Pulmonary artery endothelial cell (primary cell): ENCODE data around the gene JAKMIP2. TPM values are rescaled to one million over a fixed set of nuclear protein-coding genes. Genes with fewer than 3 reads are reported as not detected.

Experiments
- DNase-seq: peaks from one replicate; pipeline ENCODE4 v3.0.0-alpha.2; 2011; ENCODE audit warnings: low read depth, low spot score
- total RNA-seq: library from RNA; depleted of rRNA; stranded (reverse); fragments of >200 nt; gene quantifications from 2 replicates; pipeline ENCODE4 v1.2.3, GENCODE V29; 2014

JAKMIP2 gene
- total RNA-seq, 1 donor from 2014 or later = under 0.01 TPM

GRCh38 chr5:147789820-147790219, 7.3 kb upstream of the JAKMIP2 start:
- DNase-seq = no peak

- no peak for DNase-seq
Measured at GRCh38 chr5:147788023-147788422, 5.5 kb upstream of the JAKMIP2 start.

GRCh38 chr5:147786142-147786541, 3.6 kb upstream of the JAKMIP2 start:
- no peak for DNase-seq

DNA sequence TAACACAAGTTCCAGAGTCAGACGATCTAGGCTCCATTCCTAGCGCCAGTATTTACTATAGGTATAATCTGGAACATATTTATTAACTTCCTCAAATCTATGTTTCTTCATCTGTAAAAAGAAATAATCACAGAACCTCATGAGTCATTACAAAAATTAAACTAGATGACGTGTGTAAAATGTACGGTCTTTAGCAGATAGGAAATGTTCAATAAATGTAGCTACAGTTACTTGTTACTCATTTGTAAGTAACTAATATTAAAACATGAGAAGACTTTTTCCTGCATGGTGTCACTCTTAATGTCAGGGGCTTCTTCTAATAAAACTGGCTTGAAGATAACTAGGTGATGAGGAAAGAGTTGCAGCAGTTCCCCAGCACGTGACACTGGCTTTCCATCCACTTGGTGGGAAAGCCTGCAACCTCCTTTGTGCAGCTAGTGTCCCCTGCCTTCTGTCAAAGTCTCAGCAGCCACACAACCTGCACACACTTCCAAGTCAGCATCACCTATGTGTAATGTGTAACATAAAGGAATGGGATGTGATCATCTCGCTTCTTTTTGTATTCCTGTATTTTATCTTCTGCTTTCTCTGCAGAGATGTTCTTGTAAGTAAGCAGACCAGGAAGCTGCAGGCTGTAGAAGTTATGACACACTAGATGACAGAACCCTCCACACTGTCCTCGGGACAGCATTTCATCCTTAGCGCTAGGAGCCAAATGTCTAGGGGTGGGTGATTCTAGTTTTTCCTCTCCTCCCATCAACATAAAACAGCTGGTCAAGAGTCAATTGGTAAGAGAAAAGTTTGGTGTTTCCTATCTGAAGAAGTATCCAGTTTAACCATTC, 1.8 kb upstream of the JAKMIP2 start:
- no peak for DNase-seq

GRCh38 chr5:147780924-147781573, 1.5 kb downstream of the JAKMIP2 start:
- DNase-seq = no peak

GRCh38 chr5:147779694-147780093, 2.8 kb downstream of the JAKMIP2 start:
- no peak for DNase-seq

DNA sequence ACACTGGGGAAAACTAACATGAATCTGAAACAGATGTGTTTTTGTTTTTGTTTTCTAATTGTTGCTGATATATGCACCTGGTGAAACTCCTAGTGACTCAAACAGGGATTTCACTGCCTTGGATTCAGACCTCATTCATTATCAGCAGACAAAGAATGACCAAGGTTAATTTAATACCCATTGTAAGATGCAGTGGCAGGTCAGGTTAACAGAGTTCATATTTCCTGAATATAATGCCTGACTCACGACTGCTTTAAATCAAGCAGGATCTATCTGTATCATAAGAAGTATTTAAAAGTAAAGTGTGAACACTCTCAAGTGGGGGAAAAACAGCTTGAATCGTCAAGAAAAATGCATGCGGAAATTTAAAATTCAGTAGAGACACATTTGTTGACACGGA, 5.5 kb downstream of the JAKMIP2 start:
- no peak for DNase-seq

DNA sequence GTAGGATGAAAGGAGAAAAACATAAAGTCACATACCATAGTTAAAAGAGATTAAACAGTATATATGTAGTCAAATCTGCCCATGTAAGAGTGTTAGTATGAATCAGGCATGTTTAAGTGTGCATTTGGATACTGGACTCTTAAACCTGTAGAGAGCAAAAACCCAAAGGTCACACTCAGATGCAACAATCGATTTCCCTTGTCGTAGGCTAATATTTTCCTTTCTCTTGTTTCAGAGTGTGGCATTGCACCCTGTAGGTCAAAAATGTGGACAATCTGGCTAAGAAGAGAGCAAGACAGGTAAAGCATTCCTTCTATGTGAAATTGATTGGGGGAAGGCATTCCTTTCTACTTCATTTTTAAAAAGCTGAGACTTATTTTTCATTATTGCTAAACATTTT, 8.9 kb downstream of the JAKMIP2 start:
- DNase-seq = no peak

DNA sequence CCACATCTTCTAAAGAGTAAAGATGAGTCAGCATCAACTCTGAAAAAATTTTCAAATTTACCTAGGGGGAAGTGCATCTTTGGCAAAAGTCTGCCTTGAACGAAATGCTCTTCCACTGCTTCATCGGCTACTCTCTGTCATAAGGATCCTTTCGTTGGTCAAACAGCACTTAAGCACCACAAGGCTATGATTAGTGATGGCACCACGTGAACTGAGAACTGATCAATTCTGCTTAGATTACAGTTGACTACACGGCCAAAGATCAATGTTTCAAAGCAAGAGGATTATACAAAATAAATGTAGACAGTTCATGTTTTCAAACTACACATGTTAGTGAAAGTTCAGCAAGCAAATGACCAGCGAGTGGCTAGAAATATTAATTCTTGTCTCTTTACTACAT, 9.4 kb downstream of the JAKMIP2 start:
- DNase-seq = no peak

GRCh38 chr5:147767048-147767447, 15.5 kb downstream of the JAKMIP2 start:
- no peak for DNase-seq

DNA sequence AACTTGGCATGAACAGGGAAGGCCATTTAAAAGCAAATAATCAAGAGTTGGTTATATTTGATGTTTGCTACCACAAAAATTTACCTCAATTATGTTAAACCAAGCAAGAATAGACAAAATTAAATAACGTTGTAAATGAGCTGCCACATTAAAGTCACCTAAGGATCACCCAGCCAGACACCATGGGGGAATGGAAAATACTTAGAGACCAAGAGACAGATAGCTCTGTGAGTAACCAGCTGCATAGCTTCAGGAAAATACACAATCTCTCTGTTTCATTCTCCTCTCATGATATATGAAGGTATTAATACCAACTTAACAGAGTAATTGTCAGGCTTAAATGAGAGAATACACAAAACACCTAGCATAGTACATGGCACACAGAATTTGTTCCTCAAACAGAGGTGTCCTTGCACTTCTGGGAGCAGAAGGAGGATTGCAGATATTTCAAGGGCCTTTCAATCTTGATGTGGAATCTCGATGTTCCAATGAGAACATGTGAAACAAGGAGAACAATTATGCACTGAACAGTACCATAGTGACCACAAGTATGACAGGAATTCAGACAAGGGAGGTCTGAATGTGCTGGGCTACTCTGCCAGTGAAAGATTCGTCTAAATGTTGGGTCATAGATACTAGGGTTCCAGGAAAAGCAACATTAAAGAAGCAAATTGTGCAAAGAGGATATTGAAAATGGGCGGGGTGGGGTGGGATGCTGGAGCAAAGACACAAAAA, 18.6 kb downstream of the JAKMIP2 start:
- DNase-seq = no peak

GRCh38 chr5:147760086-147760875, 22.2 kb downstream of the JAKMIP2 start:
- no peak for DNase-seq

DNA sequence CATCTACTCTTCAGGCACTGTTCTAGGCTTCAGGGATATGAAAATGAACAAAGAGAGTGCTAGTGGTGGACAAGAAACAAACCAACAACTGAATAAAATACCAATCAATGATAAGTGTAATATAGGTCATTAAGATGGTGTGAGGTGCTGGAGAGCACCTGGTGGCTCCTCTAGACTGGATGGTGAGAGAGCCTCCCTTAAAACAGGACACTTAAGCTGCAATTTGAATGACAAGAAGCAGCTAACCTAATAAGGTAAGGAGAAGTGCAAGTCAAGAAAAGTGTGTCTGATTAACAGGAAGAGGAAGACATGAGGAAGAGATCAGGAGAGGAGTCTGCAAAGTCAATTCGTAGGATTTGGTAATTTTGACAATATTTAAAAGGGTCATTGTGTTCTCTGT, 23.1 kb downstream of the JAKMIP2 start:
- DNase-seq = no peak

DNA sequence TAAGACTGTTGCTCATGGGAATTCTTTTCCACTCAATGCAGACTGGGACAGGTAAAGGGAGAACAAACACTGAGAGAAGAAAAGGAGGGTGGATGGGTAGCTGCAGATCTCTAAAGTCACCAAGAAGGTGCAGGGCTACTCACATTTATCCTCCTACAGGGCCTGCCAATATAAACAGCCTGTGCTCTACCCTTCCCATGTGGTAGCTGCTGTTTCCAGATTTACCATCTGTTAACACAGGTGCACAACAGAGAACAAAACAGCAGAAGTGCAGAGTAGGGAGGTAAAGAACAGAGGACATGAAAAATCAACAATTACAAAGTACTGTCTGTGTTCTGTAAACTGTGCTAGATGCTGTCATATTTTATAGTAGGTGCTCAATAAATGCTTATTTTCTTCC, 26.0 kb downstream of the JAKMIP2 start:
- DNase-seq = no peak

DNA sequence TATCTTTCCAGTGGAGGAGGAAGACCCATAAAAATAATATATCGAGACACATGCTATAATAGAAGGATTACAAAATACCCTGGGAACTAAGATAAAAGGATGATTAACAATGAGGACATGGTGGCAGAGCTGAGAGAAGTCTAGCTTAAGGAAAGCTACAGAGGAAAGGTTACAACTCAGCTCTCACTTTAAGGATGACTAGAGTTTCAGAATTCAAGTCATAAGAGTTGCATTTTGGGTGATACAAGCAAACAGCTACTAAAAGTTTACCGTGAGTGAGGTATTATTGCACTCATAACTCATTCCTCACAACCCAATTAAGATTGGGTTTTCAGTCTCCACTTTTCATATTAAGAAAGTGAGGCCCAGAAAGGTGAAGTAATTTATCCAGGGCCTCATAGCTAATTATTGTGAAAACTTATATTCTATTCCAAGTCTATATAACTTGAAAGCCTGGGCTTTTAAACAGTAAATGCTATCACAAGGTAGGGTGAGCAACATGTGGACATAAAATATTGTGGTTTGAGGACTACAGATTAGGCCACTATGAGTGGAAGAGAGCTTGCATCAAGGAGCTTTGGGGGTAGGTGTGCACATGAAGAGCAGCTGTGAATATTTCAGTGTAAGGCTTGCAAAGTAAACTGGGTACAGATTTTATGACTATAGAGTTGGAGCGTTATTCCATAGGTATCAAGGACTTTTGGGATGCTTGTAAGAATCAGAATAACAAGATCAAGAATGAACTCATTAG, 28.0 kb downstream of the JAKMIP2 start:
- DNase-seq = no peak

- DNase-seq = no peak
Measured at GRCh38 chr5:147753765-147754164, 28.8 kb downstream of the JAKMIP2 start.

DNA sequence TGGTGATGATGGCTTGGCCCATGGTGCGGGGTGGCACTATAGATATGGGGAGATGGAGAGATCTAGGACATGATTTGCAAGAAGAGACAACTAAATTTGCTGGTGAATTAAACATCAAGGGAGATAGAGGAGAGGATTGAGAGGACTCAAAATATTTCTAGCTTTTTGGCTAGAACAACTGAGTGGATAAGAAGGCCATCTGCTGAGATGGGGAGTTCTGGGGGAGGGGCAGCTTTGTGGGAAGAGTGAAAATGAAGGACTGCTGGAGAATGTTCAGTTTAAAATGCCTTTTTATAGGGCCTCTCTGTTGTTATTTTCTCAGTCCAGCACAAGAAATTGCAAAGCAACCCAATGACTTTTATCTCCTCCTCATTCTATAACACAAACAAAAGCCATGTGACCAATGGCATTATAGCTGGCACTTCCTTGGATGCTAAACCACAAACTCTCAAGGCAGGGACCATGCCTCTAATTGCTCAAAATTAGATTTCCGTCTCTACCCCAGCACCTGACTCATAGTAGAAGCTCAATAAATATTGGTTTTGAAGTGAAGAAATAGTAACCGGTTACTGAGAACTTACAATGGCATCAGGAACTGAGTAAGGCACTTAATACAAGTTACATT, 29.8 kb downstream of the JAKMIP2 start:
- no peak for DNase-seq

DNA sequence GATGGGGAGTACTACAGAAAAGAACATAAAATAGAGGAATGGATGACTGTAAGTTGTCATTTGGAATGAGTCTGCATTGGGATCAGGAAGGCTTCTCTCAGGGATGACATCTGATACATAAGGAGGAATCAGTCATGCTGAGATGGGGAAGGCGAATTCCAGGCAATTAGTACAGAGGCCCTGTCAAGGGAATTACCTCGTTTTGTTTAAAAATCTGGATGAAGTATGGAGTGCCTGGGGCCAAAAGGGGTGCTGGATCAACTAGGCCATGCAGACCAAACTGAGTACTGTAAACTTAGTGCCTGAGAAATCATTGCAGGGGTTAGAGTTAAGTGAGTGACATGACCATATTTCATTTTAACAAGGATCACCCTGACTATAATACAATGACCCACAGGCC, 30.5 kb downstream of the JAKMIP2 start:
- DNase-seq = no peak

- DNase-seq = no peak
Measured at GRCh38 chr5:147751156-147751830, 31.2 kb downstream of the JAKMIP2 start.

DNA sequence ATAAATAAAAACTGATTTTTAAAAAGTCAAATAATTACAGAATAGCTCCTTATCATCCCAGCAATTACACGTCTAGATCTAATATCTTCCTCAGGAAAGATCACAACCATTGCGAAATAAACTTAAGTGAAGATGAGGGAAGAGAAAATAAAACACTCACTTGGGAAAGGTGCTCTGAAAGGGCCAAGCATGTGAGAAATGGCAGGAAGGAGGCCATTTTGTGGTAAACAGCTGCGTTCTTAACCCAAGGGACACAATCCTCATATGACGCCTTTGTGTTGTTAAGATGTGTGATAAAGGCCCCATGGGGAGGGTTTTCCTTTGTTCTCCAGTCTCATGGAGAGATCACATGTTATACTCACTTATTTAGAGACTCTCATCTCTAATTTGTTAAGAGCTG, 32.5 kb downstream of the JAKMIP2 start:
- no peak for DNase-seq
